ENCODE data around the gene RCVRN. TPM values are rescaled to one million over a fixed set of nuclear protein-coding genes. Genes with fewer than 3 reads are reported as not detected.

The RCVRN gene
- total and polyA plus RNA-seq, 2 of the 8 experiments (the other 6 are each of a cell fraction or from before 2014, with no cell fraction given), result not detected

DNA sequence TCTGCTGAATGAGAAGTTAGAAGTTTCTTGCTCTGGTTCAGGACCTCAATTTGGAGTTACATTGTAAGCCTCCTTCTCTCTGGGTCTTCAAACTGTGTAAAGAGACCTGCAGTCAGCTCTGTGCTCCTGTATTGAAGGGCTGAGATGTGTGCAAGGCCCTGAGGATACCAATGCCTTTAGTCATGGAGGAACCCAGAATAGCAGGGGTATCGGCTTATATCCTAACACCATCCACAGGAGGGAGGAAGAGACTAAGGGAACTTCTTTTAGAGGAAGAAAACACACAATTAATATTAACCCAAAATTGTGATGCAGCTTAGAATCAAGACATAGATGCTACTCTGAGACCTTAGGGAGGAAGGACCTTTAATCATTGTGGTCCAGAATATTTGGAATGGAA is 42.9 kb downstream of the RCVRN start:
- Histone ChIP-seq H3K4me2 (ENCODE audit: insufficient read depth in 1 of 2, low read depth in 2 of 2, low read length in 2 of 2) (no peak overlapping the region), H4K20me1 (replicated peaks in 1 of 2; ENCODE audit: control insufficient read depth in 1 of 2, insufficient read depth in 2 of 2, low read length in 2 of 2) (no peaks in the 10 kb centered on the region)
- 77% methylated on average over 1 of the region's 1 CpG; no CpG with 5 or more reads in 1 of the 2 experiments for WGBS, 2 experiments (ENCODE audit: extremely low coverage in 1 of 2, insufficient coverage in 1 of 2, insufficient read length in 1 of 2, insufficient replicate concordance in 2 of 2, low coverage in 1 of 2, low lambda C conversion rate in 2 of 2, missing lambda C conversion rate in 1 of 2)

More for the DNA sequence above, 42.9 kb downstream of the RCVRN start:
- Histone ChIP-seq H3K9ac (replicated peaks in 1 of 4; ENCODE audit: extremely low read depth in 1 of 4, low read depth in 3 of 4, low read length in 3 of 4) (no peak overlapping the region), H3K79me1 (ENCODE audit: low read depth, low read length) (no peaks in the 10 kb centered on the region), H4K5ac (ENCODE audit: insufficient read length, low read depth, low read length) (no peak overlapping the region), H3K9me3 (ENCODE audit: insufficient read depth in 2 of 2, low read depth in 1 of 2, low read length in 1 of 2) (peaks cover 0 to 5% of the 10 kb centered on the region in 2 experiments; a peak in 1 of 4 replicates), H2BK5ac (ENCODE audit: low read depth, low read length) (no peak overlapping the region), H3K23me2 (ENCODE audit: low read depth, low read length) (no peaks in the 10 kb centered on the region), H3K56ac (replicated peaks; ENCODE audit: insufficient read length, low read depth, low read length) (no peak overlapping the region), H3K4me3 (ENCODE audit: extremely low read depth in 1 of 4, insufficient read depth in 2 of 4, low read depth in 3 of 4, low read length in 4 of 4) (no peak overlapping the region), H3K27ac (ENCODE audit: low read depth, low read length) (no peak overlapping the region), H3K79me2 (ENCODE audit: control insufficient read depth in 1 of 2, insufficient read depth in 2 of 2, low read length in 2 of 2) (no peaks in the 10 kb centered on the region), H3K27me3 (replicated peaks in 1 of 4; ENCODE audit: control insufficient read depth in 3 of 4, extremely low read depth in 1 of 4, insufficient read depth in 3 of 4, low read length in 3 of 4) (no peaks in the 10 kb centered on the region), H3K4me1 (replicated peaks in 1 of 4; ENCODE audit: control insufficient read depth in 3 of 4, insufficient read depth in 4 of 4, low read length in 3 of 4) (no peaks in the 10 kb centered on the region), H3K23ac (ENCODE audit: insufficient read length) (no peak overlapping the region), H3K36me3 (ENCODE audit: control insufficient read depth in 2 of 4, insufficient read depth in 4 of 4, low read length in 3 of 4) (no peaks in the 10 kb centered on the region), H2AFZ (ENCODE audit: low read length) (no peak overlapping the region), H4K91ac (replicated peaks; ENCODE audit: insufficient read length, low read length) (no peak overlapping the region), H2BK20ac (ENCODE audit: low read length) (no peak overlapping the region), H2BK15ac (ENCODE audit: low read length) (no peak overlapping the region), H3K14ac (ENCODE audit: insufficient read length) (no peak overlapping the region), H4K8ac (ENCODE audit: extremely low read depth, insufficient read depth, low read length) (no peak overlapping the region), H2AK5ac (ENCODE audit: low read depth, low read length) (no peak overlapping the region), H2BK12ac (ENCODE audit: low read depth, low read length) (no peak overlapping the region), H3K18ac (ENCODE audit: extremely low read depth, low read length) (no peak overlapping the region), H3K4ac (replicated peaks; ENCODE audit: insufficient read length, low read depth, low read length) (no peak overlapping the region), H2BK120ac (replicated peaks; ENCODE audit: low read depth, low read length) (no peak overlapping the region)
- POLR2A ChIA-PET (ENCODE audit: partially characterized antibody), result no interaction called here
- no peak for FAIRE-seq
- peak in 1 of 2 experiments; percentile 4 for DNase-seq (ENCODE audit: low read depth in 1 of 2, low spot score in 2 of 2)
- TF ChIP-seq TCF12 (IDR thresholded peaks at IDR 0.05; ENCODE audit: low read depth, low read length), result no peak
- TF ChIP-seq SRF (IDR thresholded peaks at IDR 0.05; ENCODE audit: low read depth, low read length), result no peak
- no peak for TF ChIP-seq SUZ12 (IDR thresholded peaks at IDR 0.05; ENCODE audit: low read length)
- TF ChIP-seq JUND (IDR thresholded peaks at IDR 0.05; ENCODE audit: low read length), result no peak
- no peak for TF ChIP-seq ZNF274 (IDR thresholded peaks at IDR 0.05; ENCODE audit: borderline replicate concordance, extremely low read depth, low read length)
- TF ChIP-seq, protein P1, sequence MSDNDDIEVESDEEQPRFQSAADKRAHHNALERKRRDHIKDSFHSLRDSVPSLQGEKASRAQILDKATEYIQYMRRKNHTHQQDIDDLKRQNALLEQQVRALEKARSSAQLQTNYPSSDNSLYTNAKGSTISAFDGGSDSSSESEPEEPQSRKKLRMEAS (IDR thresholded peaks at IDR 0.05), result no peak
- TF ChIP-seq SP2 (IDR thresholded peaks at IDR 0.05; ENCODE audit: low read length), result no peak
- TF ChIP-seq KDM4A (IDR thresholded peaks at IDR 0.05; ENCODE audit: low read depth, low read length, severe bottlenecking), result no peak
- no peak for TF ChIP-seq YY1 (IDR thresholded peaks at IDR 0.05; ENCODE audit: low read depth, low read length)
- TF ChIP-seq TAF1 (IDR thresholded peaks at IDR 0.05; ENCODE audit: low read depth, low read length), result no peak
- TF ChIP-seq MAFK (IDR thresholded peaks at IDR 0.05; ENCODE audit: low read depth, low read length), result no peak
- CTCF ChIA-PET (ENCODE audit: partially characterized antibody), result interaction anchor here (0.6 to 1.1 kb wide), 3 partner anchors 18 to 96 kb away, joined by 3 to 4 read pairs (median 3); no protein-coding TSS in a partner anchor

Data from H1 (cell line).